HG03571 (cell line): Measurements from ENCODE around the gene UCKL1.

Experiments
- ATAC-seq: cut with Tn5 transposase; IDR thresholded peaks from one replicate; pipeline ENCODE4 v1.9.1; 2021; ENCODE audit not compliant: unreplicated experiment

UCKL1 gene

GRCh38 chr20:63892402-63892801, 63.8 kb downstream of the UCKL1 start:
- no peak for ATAC-seq

GRCh38 chr20:63891061-63892002, 64.9 kb downstream of the UCKL1 start:
- no peak for ATAC-seq

GRCh38 chr20:63890616-63891015, 65.6 kb downstream of the UCKL1 start:
- ATAC-seq: no peak

GRCh38 chr20:63890201-63890576, 66.0 kb downstream of the UCKL1 start:
- no peak for ATAC-seq
